ENCODE data around the gene RBBP9.

Gene RBBP9

DNA sequence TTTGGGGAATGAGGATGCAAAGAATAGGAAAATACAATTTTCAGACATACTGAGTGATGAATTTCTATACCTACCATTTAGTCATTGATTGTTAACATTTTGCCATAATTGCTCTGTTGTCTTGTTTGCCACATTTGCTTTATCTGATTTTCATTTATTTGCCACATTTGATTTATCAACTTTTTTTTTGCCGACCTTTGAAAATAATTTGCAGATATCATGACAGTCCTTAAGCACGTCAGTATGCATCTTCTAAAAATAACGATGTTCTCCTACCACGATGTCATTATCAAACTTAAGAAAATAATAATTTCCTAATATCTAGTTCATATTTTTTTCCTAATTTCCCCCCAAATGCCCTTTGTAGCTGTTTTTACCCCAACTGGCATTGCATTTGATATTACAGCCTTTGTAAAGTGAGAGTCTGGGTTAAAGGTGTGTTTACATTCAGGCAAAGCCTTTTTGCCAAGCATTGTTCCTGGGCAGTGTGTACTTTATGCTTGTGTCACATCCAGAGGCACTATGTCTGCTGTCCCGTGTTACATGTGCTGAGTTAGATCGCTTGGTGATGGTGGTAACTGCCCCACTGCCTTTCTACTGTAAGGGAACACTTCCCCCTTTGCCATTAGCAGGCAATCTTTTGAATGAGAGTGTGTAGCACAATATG lies 37.1 kb upstream of the RBBP9 start:
- POLR2A ChIA-PET = interaction anchor here (0.7 kb wide), 1 partner anchor 44 kb away, joined by 4 read pairs; no protein-coding TSS in a partner anchor
- Histone ChIP-seq H3K4me3 (ENCODE audit: low read depth, low read length) (no peak overlapping the region), H3K4me1 (ENCODE audit: control insufficient read depth, insufficient read depth, low read length) (no peaks in the 10 kb centered on the region), H3K27ac (ENCODE audit: extremely low read depth, low read depth, low read length) (no peak overlapping the region), H3K36me3 (ENCODE audit: control insufficient read depth in 2 of 2, insufficient read depth in 1 of 2, low read length in 2 of 2) (peaks cover 41 to 83% of the 10 kb centered on the region in 2 experiments), H3K9me3 (ENCODE audit: control insufficient read depth, insufficient read depth, low read depth, low read length) (no peaks in the 10 kb centered on the region)
- CTCF ChIA-PET = no interaction called here
- TF ChIP-seq, protein P1, sequence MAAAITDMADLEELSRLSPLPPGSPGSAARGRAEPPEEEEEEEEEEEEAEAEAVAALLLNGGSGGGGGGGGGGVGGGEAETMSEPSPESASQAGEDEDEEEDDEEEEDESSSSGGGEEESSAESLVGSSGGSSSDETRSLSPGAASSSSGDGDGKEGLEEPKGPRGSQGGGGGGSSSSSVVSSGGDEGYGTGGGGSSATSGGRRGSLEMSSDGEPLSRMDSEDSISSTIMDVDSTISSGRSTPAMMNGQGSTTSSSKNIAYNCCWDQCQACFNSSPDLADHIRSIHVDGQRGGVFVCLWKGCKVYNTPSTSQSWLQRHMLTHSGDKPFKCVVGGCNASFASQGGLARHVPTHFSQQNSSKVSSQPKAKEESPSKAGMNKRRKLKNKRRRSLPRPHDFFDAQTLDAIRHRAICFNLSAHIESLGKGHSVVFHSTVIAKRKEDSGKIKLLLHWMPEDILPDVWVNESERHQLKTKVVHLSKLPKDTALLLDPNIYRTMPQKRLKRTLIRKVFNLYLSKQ (tag by site-specific recombination; IDR thresholded peaks at IDR 0.05; ENCODE audit: borderline replicate concordance) = no peak
- no peak for TF ChIP-seq ZNF544 (tag by site-specific recombination; IDR thresholded peaks at IDR 0.05)
- TF ChIP-seq ZNF248 (tag by site-specific recombination; IDR thresholded peaks at IDR 0.05) = no peak
- TF ChIP-seq GLI4 (tag by site-specific recombination; IDR thresholded peaks at IDR 0.05) = no peak
- TF ChIP-seq ZNF560 (tag by site-specific recombination; IDR thresholded peaks at IDR 0.05; ENCODE audit: borderline replicate concordance) = no peak
- no peak for TF ChIP-seq YY2 (tag by site-specific recombination; IDR thresholded peaks at IDR 0.05)
- TF ChIP-seq ZNF704 (tag by site-specific recombination; IDR thresholded peaks at IDR 0.05) = no peak
- TF ChIP-seq, protein P2, sequence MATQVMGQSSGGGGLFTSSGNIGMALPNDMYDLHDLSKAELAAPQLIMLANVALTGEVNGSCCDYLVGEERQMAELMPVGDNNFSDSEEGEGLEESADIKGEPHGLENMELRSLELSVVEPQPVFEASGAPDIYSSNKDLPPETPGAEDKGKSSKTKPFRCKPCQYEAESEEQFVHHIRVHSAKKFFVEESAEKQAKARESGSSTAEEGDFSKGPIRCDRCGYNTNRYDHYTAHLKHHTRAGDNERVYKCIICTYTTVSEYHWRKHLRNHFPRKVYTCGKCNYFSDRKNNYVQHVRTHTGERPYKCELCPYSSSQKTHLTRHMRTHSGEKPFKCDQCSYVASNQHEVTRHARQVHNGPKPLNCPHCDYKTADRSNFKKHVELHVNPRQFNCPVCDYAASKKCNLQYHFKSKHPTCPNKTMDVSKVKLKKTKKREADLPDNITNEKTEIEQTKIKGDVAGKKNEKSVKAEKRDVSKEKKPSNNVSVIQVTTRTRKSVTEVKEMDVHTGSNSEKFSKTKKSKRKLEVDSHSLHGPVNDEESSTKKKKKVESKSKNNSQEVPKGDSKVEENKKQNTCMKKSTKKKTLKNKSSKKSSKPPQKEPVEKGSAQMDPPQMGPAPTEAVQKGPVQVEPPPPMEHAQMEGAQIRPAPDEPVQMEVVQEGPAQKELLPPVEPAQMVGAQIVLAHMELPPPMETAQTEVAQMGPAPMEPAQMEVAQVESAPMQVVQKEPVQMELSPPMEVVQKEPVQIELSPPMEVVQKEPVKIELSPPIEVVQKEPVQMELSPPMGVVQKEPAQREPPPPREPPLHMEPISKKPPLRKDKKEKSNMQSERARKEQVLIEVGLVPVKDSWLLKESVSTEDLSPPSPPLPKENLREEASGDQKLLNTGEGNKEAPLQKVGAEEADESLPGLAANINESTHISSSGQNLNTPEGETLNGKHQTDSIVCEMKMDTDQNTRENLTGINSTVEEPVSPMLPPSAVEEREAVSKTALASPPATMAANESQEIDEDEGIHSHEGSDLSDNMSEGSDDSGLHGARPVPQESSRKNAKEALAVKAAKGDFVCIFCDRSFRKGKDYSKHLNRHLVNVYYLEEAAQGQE (tag by site-specific recombination; IDR thresholded peaks at IDR 0.05) = no peak
- no peak for TF ChIP-seq ZNF155 (tag by site-specific recombination; IDR thresholded peaks at IDR 0.05)
- no peak for TF ChIP-seq ZBTB17 (tag by site-specific recombination; IDR thresholded peaks at IDR 0.05)

GRCh38 chr20:18533491-18533890 lies 36.5 kb upstream of the RBBP9 start:
- POLR2A ChIA-PET = no interaction called here
- H3K9me3 ChIP-seq (ENCODE audit: control insufficient read depth, insufficient read depth, low read depth, low read length) = no peaks in the 10 kb centered on the region
- CTCF ChIA-PET = no interaction called here

More at GRCh38 chr20:18533491-18533890, 36.5 kb upstream of the RBBP9 start:
- H3K4me3 ChIP-seq (ENCODE audit: low read depth, low read length) = no peak overlapping the region
- H3K27ac ChIP-seq (ENCODE audit: extremely low read depth, low read depth, low read length) = no peak overlapping the region
- TF ChIP-seq ZNF211 (tag by site-specific recombination; IDR thresholded peaks at IDR 0.05; ENCODE audit: low read depth) (no peak), HOXA7 (CRISPR knock-in tag; IDR thresholded peaks at IDR 0.05; ENCODE audit: borderline replicate concordance) (no peak), REPIN1 (tag by site-specific recombination; IDR thresholded peaks at IDR 0.05; ENCODE audit: low read depth) (no peak), ZFP41 (tag by site-specific recombination; IDR thresholded peaks at IDR 0.05; ENCODE audit: borderline replicate concordance) (no peak), ZFP37 (tag by site-specific recombination; IDR thresholded peaks at IDR 0.05) (no peak), ZSCAN23 (tag by site-specific recombination; IDR thresholded peaks at IDR 0.05) (no peak), ZNF610 (tag by site-specific recombination; IDR thresholded peaks at IDR 0.05; ENCODE audit: borderline replicate concordance) (no peak)
- TF ChIP-seq, protein P3, sequence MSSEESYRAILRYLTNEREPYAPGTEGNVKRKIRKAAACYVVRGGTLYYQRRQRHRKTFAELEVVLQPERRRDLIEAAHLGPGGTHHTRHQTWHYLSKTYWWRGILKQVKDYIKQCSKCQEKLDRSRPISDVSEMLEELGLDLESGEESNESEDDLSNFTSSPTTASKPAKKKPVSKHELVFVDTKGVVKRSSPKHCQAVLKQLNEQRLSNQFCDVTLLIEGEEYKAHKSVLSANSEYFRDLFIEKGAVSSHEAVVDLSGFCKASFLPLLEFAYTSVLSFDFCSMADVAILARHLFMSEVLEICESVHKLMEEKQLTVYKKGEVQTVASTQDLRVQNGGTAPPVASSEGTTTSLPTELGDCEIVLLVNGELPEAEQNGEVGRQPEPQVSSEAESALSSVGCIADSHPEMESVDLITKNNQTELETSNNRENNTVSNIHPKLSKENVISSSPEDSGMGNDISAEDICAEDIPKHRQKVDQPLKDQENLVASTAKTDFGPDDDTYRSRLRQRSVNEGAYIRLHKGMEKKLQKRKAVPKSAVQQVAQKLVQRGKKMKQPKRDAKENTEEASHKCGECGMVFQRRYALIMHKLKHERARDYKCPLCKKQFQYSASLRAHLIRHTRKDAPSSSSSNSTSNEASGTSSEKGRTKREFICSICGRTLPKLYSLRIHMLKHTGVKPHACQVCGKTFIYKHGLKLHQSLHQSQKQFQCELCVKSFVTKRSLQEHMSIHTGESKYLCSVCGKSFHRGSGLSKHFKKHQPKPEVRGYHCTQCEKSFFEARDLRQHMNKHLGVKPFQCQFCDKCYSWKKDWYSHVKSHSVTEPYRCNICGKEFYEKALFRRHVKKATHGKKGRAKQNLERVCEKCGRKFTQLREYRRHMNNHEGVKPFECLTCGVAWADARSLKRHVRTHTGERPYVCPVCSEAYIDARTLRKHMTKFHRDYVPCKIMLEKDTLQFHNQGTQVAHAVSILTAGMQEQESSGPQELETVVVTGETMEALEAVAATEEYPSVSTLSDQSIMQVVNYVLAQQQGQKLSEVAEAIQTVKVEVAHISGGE (tag by site-specific recombination; conservative IDR thresholded peaks at IDR 0.05; ENCODE audit: low read depth) = no peak
- H3K4me1 ChIP-seq (ENCODE audit: control insufficient read depth, insufficient read depth, low read length) = no peaks in the 10 kb centered on the region
- H3K36me3 ChIP-seq (ENCODE audit: control insufficient read depth in 2 of 2, insufficient read depth in 1 of 2, low read length in 2 of 2) = peaks cover 47 to 88% of the 10 kb centered on the region in 2 experiments
